Daoy (cell line): ENCODE data around the gene CTPS1. TPM values are rescaled to one million over a fixed set of nuclear protein-coding genes. Genes with fewer than 3 reads are reported as not detected.

ENCODE experiments used
- total RNA-seq: library from RNA; depleted of rRNA; stranded (reverse); fragments of >200 nt; shearing (Covaris generic); gene quantifications from 2 replicates; pipeline ENCODE4 v1.2.3, GENCODE V29; 2014; rRNA removed

The CTPS1 gene
- total RNA-seq, 1 experiment from 2014 or later = 60.7 TPM

Other genes with a start within 250 kb of the CTPS1 start
- gene KCNQ4, start 195.9 kb upstream of the CTPS1 start, total RNA-seq = 0.17 TPM in 1 of 2 replicates, not detected in the other
- 5.8 and 18.7 TPM in 2 replicates for gene CITED4, start 117.3 kb upstream of the CTPS1 start, total RNA-seq
- not detected in 2 replicates for gene SLFNL1, start 42.0 kb downstream of the CTPS1 start, total RNA-seq